CD1c-positive myeloid dendritic cell (primary cell): Measurements from ENCODE around the gene CMIP.

Experiments
- DNase-seq: peaks from one replicate; pipeline ENCODE4 v3.0.0-alpha.2; 2016; ENCODE audit errors: extremely low spot score

Gene CMIP

GRCh38 chr16:81532491-81533174 lies 88.0 kb downstream of the CMIP start:
- no peak for DNase-seq

GRCh38 chr16:81533175-81533507 lies 88.5 kb downstream of the CMIP start:
- DNase-seq: no peak

- no peak for DNase-seq
Observed at GRCh38 chr16:81535679-81536360, 91.2 kb downstream of the CMIP start.

- no peak for DNase-seq
Observed at GRCh38 chr16:81536648-81537047, 92.0 kb downstream of the CMIP start.

GRCh38 chr16:81537721-81538561 lies 93.3 kb downstream of the CMIP start:
- no peak for DNase-seq

GRCh38 chr16:81539009-81539758 lies 94.6 kb downstream of the CMIP start:
- no peak for DNase-seq

GRCh38 chr16:81539759-81540472 lies 95.3 kb downstream of the CMIP start:
- DNase-seq: no peak

- no peak for DNase-seq
Observed at GRCh38 chr16:81541314-81541713, 96.7 kb downstream of the CMIP start.

GRCh38 chr16:81542609-81543570 lies 98.3 kb downstream of the CMIP start:
- no peak for DNase-seq

GRCh38 chr16:81543571-81543970 lies 99.0 kb downstream of the CMIP start:
- DNase-seq: no peak

- DNase-seq: no peak
Observed at GRCh38 chr16:81544261-81544660, 99.7 kb downstream of the CMIP start.

- DNase-seq: peak; percentile 55
Observed at GRCh38 chr16:81544700-81545271, 100.2 kb downstream of the CMIP start.

- no peak for DNase-seq
Observed at GRCh38 chr16:81545470-81546250, 101.1 kb downstream of the CMIP start.

GRCh38 chr16:81546781-81547180 lies 102.2 kb downstream of the CMIP start:
- no peak for DNase-seq

GRCh38 chr16:81547194-81547938 lies 102.8 kb downstream of the CMIP start:
- peak; percentile 18 for DNase-seq

GRCh38 chr16:81547939-81548216 lies 103.3 kb downstream of the CMIP start:
- DNase-seq: no peak

- no peak for DNase-seq
Observed at GRCh38 chr16:81548551-81548875, 103.9 kb downstream of the CMIP start.

GRCh38 chr16:81548876-81549546 lies 104.4 kb downstream of the CMIP start:
- DNase-seq: peak; percentile 39
